GM12873 (cell line): ENCODE results near the gene GSTO2.

Experiments
- CTCF ChIP-seq: IDR thresholded peaks from 2 replicates; pipeline ENCODE4 v1.5.1; 2012; ENCODE audit warnings: low read depth, mild to moderate bottlenecking, moderate library complexity, low read length, control low read depth; ENCODE audit not compliant: insufficient read depth; ENCODE audit errors: missing control alignments

GSTO2 gene

GRCh38 chr10:104307576-104308438, 38.8 kb downstream of the GSTO2 start:
- TF ChIP-seq CTCF, result no peak

- TF ChIP-seq CTCF, result no peak
These were observed 39.5 kb downstream of the GSTO2 start for GRCh38 chr10:104308439-104308903.

GRCh38 chr10:104309980-104310978, 41.3 kb downstream of the GSTO2 start:
- TF ChIP-seq CTCF, result no peak

- TF ChIP-seq CTCF, result no peak
These were observed 42.3 kb downstream of the GSTO2 start for GRCh38 chr10:104311184-104311720.

GRCh38 chr10:104314591-104315485, 45.9 kb downstream of the GSTO2 start:
- TF ChIP-seq CTCF, result no peak

- TF ChIP-seq CTCF, result no peak
These were observed 46.5 kb downstream of the GSTO2 start for GRCh38 chr10:104315486-104315921.
